Right ventricle myocardium inferior (tissue), 1 donor: ENCODE data around the gene GHRL. TPM values are rescaled to one million over a fixed set of nuclear protein-coding genes. Genes with fewer than 3 reads are reported as not detected.
A peak's percentile ranks its signal among the peaks of the same experiment; 100 is the strongest.

Experiments used
- ATAC-seq: fragments of 200-7000 bp; cut with Tn5 transposase; one replicate; pipeline ENCODE4 v1.9.1; 2020; ENCODE audit warnings: mild to moderate bottlenecking, moderate library complexity
- DNase-seq: peaks from one replicate; pipeline ENCODE4 v3.0.0; 2021; ENCODE audit errors: missing footprints
- intact Hi-C: fragments of 100-400 bp; cut with DNase I; formaldehyde crosslinking; loops from one replicate; pipeline ENCODE4 v1.11.0; 2022
- microRNA-seq: library from miRNA; unstranded; fragments of <30 nt; microRNA quantifications from one replicate; pipeline ENCODE4 v1.2.0, GENCODE V29; 2020
- total RNA-seq: library from RNA; stranded (reverse); fragmentation: NEBNext Ultra II Directional; extraction: Animal tissue kit (Norgen Biotek cat#: 25700); gene quantifications from one replicate; pipeline ENCODE4 v1.2.1, GENCODE V29; 2021
- donor health status: DM: no; HTN: yes; CAD: no; lungs with severe emphysema.

Gene GHRL
- total RNA-seq, 1 donor from 2014 or later = 0.30 TPM

DNA sequence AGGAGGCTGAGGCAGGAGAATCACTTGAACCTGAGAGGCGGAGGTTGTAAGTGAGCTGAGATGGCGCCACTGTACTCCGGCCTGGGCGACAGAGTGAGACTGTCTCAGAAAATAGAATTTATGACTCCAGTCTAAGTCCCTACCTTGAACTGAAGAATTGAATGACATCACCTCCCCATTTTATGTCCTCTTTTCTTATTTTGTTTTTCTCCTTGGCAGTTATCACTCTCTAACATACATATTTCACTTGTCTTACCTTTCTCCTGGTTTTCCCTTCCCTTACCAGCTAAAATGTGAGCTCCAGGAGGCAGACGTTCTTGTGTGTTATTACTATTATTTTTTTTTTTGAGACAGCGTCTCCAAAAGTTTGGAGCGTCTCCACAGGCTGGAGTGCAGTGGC lies 36.9 kb downstream of the GHRL start:
- intact Hi-C loops = no loop called here
- no peak for DNase-seq
- ATAC-seq = no peak

GRCh38 chr3:10253731-10254130 lies 39.0 kb downstream of the GHRL start:
- no peak for DNase-seq
- ATAC-seq = peak; percentile 6
- intact Hi-C loops = no loop called here

DNA sequence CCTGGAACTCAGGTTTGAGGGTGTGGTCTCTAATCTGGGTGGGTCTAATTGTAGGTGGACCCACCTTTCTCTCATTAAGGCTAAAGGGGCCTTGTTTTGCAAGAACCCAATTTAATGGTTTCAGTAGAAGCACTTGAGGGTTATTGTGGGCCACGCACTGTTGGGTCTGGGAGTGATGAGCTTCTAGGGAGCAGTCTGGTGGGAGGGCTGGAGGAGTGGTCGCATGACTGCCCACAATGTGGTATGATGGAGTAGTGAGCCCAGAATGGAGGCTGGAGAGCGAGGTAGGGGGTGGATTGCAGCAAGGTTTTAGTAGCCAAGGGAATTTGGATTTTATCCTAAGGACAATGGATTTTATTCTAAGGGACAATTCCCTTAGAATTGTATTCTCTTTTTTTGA lies 41.7 kb downstream of the GHRL start:
- intact Hi-C loops = no loop called here
- ATAC-seq = no peak
- DNase-seq = no peak

- DNase-seq = no peak
- ATAC-seq = no peak
- intact Hi-C loops = no loop called here
These were observed 42.9 kb downstream of the GHRL start for GRCh38 chr3:10249833-10250232.

DNA sequence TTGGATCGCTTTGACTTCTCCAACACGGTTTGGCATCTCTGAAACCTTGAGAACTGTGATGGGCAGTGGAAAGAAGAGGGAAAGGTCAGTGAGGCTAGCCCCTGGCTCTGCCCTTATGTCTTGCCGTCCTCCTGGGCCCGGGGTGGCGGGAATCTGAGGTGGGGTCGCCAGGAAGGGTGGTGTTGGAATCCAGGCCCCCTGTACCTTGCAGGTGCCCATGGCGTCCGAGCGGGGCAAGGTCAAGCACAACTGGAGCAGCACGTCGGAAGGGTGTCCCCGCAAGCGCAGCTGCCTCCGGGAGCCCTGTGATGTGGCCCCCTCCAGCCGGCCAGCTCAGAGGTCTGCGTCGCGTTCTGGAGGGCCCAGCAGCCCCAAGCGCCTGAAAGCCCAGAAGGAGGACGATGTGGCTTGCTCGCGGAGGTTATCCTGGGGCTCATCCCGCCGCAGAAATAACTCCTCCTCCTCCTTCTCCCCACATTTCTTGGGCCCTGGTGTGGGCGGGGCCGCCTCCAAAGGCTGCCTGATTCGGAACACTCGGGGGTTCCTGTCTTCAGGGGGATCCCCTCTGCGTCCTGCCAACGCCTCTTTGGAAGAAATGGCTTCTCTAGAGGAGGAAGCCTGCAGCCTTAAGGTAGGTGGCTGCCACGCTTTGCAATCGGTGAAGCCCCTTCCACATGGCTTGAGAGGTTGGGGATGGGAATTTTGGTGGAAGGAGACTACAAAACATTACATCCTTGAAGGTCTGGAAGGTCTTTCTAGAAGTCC lies 43.6 kb downstream of the GHRL start:
- peak; percentile 74 for DNase-seq
- no peak for ATAC-seq
- intact Hi-C loops = no loop called here

DNA sequence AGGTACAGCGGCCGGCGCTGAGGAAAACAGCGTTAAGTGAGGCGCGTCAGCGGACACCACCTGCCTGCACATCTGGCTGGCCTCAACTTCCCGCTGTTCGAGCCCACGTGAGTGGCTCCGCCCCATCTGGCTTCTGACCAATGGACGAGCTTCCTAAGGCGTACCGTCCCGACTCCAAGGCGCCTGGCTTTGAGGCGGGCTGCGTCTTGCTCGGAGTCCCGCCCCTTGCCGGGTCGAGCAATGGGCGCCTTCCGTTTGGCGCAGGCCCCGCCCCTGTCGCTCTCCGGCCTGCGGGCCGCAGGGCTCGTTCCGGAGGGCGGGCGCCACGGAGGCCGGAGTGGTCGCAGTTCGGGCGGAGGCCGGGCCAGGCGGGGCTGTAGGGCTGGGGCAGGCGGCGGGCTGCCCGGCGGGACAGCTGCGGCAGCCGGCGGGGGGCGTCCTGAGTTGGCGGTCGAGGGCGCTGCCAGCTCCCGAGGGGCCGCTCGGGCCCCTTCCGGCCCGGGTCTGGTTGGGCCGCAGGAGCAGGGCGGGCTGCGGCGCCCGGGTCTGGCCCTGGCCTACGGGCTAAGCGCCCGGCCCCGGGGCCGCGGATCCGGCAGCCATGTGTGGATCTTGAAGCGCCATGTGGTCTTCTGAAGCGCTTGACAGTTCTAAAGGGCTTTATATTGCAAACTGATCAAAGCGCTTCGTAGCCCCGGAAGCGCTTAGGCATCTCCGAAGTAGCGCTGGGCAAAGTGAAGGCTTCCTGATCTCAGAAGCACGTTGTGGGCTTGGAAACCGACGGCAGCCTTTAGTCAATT lies 44.4 kb downstream of the GHRL start, which contains the start of gene TATDN2:
Gene TATDN2, plus strand, starts transcription at position 276 of the 800 bp plus-strand sequence. CDS start 742 bp downstream, outside the sequence.
- ATAC-seq (peak; percentile 100), DNase-seq (peak; percentile 98)
- intact Hi-C loops = no loop called here

- DNase-seq (no peak), ATAC-seq (no peak)
- intact Hi-C loops = no loop called here
These were observed 45.0 kb downstream of the GHRL start for GRCh38 chr3:10247679-10248183.

DNA sequence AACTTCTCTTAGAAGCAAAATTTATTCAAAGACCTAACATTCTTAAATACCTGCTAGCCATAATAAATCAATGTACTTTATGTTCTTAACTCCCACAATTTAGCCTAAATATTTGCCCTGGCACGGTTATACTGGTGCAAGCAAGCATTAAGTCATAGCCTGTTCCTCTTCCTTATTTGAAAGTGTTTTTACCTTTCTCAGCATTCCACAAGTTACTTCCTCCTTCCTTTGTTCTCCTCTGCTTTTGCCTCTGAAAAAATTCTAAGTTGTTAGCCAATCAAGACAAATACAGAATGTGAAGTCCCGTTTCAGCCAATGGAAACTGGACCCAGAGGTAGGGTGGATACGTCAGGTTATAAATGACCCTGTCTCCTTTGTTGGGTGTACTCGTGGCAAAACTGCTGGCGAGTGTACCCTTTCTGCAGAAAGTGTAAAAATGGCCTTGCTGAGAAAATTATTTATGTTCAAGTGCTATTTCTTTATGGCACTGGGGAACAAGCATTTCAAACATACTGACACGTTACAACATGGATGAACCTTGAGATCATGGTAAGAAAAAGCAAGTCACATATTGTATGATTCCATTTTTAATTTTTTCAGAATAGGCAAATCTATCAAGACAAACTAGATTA lies 47.5 kb downstream of the GHRL start:
- ATAC-seq = no peak
- intact Hi-C loops = no loop called here
- no peak for DNase-seq

- no peak for DNase-seq
- intact Hi-C loops = no loop called here
- no peak for ATAC-seq
These were observed 48.7 kb downstream of the GHRL start for GRCh38 chr3:10244009-10244408.

DNA sequence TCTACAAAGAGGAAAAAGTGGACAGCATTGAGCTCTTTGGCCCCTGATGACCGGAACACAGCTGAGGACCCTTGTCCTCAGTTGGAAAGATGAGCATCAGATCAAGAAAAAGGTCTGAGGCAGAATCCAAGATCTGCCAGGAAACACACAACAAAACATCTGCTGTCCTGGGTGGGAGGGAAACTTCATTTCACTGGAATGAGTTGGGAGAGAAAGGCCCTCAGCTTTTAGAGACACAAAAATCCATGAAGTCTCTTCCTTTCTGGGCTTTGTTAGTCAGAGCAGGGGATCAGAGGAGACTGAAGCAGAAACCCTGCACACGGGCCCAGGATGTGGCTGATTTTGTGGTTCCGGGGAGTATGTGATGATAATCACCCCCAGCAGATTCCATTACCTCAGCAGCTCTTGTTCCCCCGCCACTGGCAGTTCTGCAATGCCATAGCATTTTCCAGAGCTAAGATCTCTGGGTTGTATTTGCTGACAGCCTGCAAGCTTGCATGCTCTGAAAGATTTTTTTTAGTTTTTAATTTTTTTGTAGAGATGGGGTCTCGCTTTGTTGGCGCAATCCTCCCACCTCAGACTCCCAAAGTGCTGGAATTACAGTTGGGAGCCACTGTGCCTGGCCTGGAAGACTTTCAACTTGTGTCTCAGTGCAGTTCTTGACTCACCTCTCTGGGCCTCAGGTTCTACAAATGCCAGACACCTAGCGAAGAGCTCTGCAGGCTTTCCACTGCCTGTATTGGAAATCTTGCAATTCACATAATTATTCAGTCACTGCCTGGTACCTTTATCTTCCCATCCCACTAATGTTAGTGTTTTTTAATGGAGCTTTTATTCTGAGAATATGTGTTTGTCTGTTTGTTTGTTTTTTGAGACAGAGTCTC lies 50.3 kb downstream of the GHRL start:
- ATAC-seq = peak; percentile 31
- DNase-seq = no peak
- intact Hi-C loops = no loop called here

GRCh38 chr3:10240799-10241198 lies 51.9 kb downstream of the GHRL start:
- DNase-seq (no peak), ATAC-seq (no peak)
- intact Hi-C loops = no loop called here

DNA sequence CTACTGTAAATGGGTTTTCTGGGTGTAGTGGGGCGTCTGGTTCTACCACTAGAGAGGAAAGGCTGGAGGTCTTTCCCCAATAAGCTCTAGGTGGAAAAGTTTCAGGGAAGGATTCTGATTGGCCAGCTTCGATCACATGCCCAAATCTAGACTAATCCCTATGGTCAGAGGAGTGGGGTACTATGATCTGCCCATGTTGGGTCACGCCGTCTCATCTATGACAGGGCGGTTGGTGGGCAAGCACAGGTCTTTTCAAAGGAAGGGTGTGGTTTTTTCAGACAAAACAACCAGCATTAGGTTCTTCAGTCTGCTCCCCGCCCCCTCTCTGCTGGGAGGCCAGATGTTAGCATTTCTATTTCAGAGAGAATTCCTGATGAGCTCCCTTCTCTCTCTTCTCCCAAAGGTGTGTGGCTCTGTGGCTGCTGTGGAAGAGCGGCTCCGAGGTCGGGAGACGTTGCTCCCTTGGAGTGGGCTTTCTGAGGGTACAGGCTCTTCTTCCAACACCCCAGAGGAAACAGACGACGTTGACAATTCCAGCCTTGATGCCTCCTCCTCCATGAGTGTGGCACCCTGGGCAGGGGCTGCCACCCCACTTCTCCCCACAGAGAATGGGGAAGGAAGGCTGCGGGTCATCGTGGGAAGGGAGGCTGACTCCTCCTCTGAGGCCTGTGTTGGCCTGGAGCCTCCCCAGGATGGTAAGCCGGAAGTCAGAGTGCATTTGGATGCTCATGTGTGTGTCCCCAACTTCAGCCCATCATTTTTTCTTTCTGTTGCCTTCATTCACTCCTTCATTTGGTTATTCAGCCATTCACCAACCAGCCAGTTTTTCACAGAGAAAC lies 54.2 kb downstream of the GHRL start:
- intact Hi-C loops = no loop called here
- no peak for DNase-seq
- no peak for ATAC-seq

Small RNA genes lying within 50 kb of the gene (microRNA-seq; reads per million reads assigned to microRNA genes)
- gene MIR378B = not detected

Other genes starting within 250 kb of the GHRL start
- not detected for gene FANCD2OS, start 184.7 kb downstream of the GHRL start, total RNA-seq
- 98.2 TPM for gene BRK1, start 177.3 kb downstream of the GHRL start, total RNA-seq
- 13.1 TPM for gene VHL, start 151.2 kb downstream of the GHRL start, total RNA-seq
- 2.0 TPM for gene IRAK2, start 128.0 kb downstream of the GHRL start, total RNA-seq
- gene TATDN2, start 44.5 kb downstream of the GHRL start, total RNA-seq = 15.1 TPM
- gene SEC13, start 28.2 kb upstream of the GHRL start, total RNA-seq = 52.4 TPM
- 0.14 TPM for gene ATP2B2, start 212.6 kb upstream of the GHRL start, total RNA-seq